ENCODE data around the gene PPM1G.
"Not testable (repeated sequence)": the region's sequence is repeated elsewhere in the genome, so short reads cannot be mapped to it uniquely, and the experiment has no call there.

Gene PPM1G

GRCh38 chr2:27373567-27373966 lies 35.8 kb downstream of the PPM1G start:
- no peak for DNase-seq

DNA sequence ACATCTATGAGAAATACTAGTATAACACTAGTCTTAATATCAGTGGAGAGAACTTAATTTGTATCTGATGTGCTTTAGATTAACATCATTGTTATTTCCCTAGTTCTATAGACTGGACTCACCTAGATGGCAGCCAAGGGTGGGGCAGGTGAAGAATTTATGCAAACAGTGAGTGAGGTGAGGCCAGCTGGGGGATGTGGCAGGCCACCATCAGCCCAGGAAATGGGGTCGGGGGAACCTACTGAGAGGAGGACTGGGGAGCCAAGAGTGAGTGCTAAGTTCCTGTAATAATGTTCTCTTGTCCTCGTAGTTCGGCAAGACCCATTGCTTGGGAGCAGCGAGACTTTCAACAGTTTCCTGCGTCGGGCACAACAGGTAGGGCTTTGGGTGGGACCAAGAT lies 36.5 kb downstream of the PPM1G start:
- no peak for DNase-seq

- no peak for DNase-seq
These were observed 38.4 kb downstream of the PPM1G start for GRCh38 chr2:27370816-27371620.

- peak; percentile 99 for DNase-seq
These were observed 39.2 kb downstream of the PPM1G start, which contains the start of the genes EIF2B4 and SNX17 for GRCh38 chr2:27370026-27370815. Gene EIF2B4 (minus strand): TSS chr2:27370338. CDS start chr2:27370314, 24 bp downstream. Gene SNX17 (plus strand): TSS chr2:27370616. CDS start chr2:27370744, 128 bp downstream.

- no peak for DNase-seq
These were observed 39.8 kb downstream of the PPM1G start for GRCh38 chr2:27369471-27370025.

DNA sequence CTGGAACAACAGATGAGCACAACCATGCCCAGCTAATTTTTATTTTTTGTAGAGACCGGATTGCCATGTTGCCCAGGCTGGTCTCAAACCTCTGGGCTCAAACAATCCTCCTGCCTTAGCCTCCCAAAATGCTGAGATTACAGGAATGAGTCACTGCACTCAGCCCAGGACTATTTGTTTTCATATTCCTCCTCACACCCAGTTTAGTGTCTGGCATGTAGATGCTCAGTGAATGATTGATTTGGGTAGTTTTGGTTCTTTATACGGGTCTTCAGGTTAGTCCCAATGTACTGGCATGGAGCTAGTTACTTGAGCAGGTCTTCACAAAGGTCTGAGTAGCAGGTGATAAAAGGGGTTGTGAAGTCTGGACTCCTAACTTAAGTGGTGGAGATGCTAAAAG lies 45.5 kb downstream of the PPM1G start:
- no peak for DNase-seq

GRCh38 chr2:27362678-27363420 lies 46.5 kb downstream of the PPM1G start:
- DNase-seq, result no peak

GRCh38 chr2:27356382-27357181 lies 52.8 kb downstream of the PPM1G start, which contains the start of gene GTF3C2:
Gene GTF3C2 (minus strand): TSS chr2:27356764. CDS start chr2:27343554, 13,210 bp downstream.
- peak; percentile 99 for DNase-seq

GRCh38 chr2:27356056-27356381 lies 53.4 kb downstream of the PPM1G start:
- no peak for DNase-seq

- no peak for DNase-seq
These were observed 54.8 kb downstream of the PPM1G start for GRCh38 chr2:27354597-27354927.

DNA sequence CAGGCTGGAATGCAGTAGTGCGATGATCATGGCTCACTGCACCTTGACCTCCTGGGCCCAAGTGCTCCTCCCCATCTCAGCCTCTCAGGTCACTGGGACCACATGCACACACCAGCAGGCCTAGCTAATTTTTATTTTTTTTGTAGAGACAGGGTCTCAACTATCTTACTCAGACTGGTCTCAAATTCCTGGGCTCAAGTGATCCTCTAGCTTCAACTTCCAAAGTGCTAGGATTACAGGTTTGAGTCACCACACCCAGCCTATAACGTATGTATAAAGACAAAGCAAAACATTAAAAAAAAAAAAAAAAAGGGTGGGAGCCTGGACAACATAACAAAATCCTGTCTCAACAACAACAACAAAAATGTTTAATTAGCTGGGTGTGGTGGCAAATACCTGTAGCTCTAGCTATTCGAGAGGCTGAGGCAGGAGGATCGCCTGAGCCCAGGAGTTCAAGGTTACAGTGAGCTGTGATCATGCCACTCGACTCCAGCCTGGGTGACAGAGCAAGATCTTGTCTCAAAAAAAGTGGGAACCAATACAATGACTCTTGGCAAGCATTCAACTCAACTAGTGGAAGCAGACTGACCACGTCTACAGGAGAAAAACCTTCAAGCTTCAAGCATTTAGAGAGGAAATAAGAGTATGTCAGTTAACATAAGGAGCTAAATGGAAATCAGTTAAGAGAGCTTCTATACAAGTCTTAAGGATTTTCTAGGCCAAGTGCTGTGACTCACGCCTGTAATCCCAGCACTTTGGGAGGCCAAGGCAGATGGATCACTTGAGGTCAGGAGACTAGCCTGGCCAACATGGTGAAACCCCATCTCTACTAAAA lies 55.4 kb downstream of the PPM1G start:
- no peak for DNase-seq

DNA sequence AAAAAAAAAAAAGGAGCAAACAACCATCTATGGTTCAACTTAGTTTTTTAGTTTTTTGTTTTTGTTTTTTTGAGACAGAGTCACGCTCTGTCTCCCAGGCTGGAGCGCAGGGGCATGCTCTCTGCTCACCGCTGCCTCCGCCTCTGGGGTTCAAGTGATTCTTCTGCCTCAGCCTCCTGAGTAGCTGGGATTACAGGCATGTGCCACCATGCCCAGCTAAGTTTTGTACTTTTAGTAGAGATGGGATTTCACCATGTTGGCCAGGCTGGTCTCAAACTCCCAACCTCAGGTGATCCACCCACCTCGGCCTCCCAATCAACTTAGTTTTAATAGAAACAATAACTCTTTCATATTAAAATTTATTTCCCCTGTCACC lies 56.0 kb downstream of the PPM1G start:
- not testable (repeated sequence) for DNase-seq

GRCh38 chr2:27351802-27352598 lies 57.4 kb downstream of the PPM1G start:
- no peak for DNase-seq

DNA sequence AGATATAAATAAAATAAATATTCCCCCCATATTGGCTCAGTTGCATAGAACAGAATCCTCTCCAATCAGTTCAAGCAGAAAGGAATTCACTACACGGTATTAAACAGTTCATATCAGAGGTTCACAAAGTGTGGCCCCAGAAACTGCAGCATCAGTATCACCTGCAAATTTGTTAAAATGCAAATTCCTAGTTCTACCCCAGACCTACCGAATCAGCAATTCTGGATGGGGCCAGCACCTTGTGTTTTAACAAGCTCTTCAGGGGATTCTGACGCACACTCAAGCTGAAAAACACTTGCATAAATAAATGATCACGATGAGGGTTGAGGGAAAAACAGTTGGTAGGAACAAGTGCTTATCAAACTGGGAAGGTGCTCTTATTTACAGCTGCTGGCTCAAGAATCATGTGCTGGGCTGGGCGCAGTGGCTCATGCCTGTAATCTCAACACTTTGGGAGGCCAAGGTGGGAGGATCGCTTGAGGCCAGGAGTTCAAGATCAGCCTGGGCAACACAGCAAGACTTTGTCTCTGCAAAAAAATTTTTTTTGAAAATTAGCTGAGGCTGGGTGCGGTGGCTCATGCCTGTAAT lies 59.2 kb downstream of the PPM1G start:
- DNase-seq, result no peak

DNA sequence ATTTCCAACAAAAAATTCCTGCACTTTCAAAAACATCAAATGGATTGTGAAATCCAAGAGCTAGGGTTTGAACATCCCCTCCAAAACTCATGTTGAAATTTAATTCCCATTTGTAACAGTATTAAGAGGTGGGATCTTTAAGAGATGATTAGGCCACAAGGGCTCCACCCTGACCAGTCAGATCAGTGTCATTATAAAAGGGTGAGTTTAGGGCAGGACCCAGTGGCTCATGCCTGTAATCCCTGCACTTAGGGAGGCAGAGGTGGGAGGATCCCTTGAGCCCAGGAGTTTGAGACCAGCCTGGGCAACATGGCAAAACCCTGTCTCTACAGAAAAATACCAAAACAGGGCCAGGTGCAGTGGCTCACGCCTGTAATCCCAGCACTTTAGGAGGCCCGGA lies 61.8 kb downstream of the PPM1G start:
- no peak for DNase-seq

- no peak for DNase-seq
These were observed 73.2 kb downstream of the PPM1G start for GRCh38 chr2:27336173-27336572.

DNA sequence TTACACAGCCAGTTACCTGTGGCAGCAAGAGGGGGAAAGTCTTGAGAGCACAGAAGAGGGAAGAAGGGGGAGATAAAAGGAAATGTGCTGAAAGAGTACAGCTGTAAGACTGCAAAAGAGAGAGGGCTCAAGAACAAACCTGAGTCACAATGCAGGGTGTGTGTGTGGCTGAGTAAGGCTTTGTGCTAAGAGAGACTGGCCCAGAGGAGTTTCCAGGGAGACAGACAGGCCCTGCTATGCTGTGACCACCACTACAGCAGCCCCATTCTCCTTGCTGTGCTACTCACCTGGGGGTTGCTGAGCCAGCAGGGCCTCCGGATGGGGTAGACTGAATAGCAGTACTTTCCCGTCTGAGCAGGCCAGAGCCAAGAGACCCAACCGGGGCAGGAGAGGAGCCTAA lies 74.1 kb downstream of the PPM1G start:
- DNase-seq, result no peak
